Heart right ventricle (tissue), 16 donors: Measurements from ENCODE around the gene IGF1. TPM values are rescaled to one million over a fixed set of nuclear protein-coding genes. Genes with fewer than 3 reads are reported as not detected.

Experiments
- ATAC-seq, 8 donors: fragments of 200-7000 bp; cut with Tn5 transposase; one replicate each; pipeline ENCODE4 v1.9.1; 2020; ENCODE audit warnings: mild to moderate bottlenecking in 8 of 8, moderate library complexity in 8 of 8, moderate number of reproducible peaks in 1 of 8
- DNase-seq, 2 donors: peaks; one replicate each; pipeline ENCODE4 v3.0.0-alpha.2; 2020
- H3K27ac ChIP-seq, 10 donors: fragments of 200-600 bp; sonication (generic) in 2 of 10; one replicate each; pipeline versions ENCODE4 v1.5.0 to v1.8.0; 2020 to 2022; ENCODE audit warnings: mild to moderate bottlenecking in 3 of 10
- H3K27me3 ChIP-seq, 7 donors: fragments of 200-600 bp; one replicate each; pipeline ENCODE4 v1.8.0; 2021 to 2022; ENCODE audit warnings: mild to moderate bottlenecking in 2 of 7
- H3K36me3 ChIP-seq, 9 donors: fragments of 200-600 bp; sonication (generic) in 1 of 9; one replicate each; pipeline versions ENCODE4 v1.5.0 to v1.8.0; 2020 to 2022; ENCODE audit warnings: mild to moderate bottlenecking in 2 of 9
- H3K4me1 ChIP-seq, 9 donors: fragments of 200-600 bp; sonication (generic) in 1 of 9; one replicate each; pipeline versions ENCODE4 v1.5.0 to v1.8.0; 2020 to 2022; ENCODE audit warnings: mild to moderate bottlenecking in 4 of 9
- H3K4me3 ChIP-seq, 10 donors: fragments of 200-600 bp; sonication (generic) in 2 of 10; one replicate each; pipeline versions ENCODE4 v1.5.0 to v1.8.0; 2020 to 2022; ENCODE audit warnings: mild to moderate bottlenecking in 7 of 10, moderate library complexity in 2 of 10
- H3K9me3 ChIP-seq, 11 donors: fragments of 200-600 bp in 10 of 11; sonication (generic) in 2 of 11; one replicate each; pipeline versions ENCODE4 v1.5.0 to v1.8.0; 2013 to 2022; ENCODE audit warnings: mild to moderate bottlenecking in 2 of 11, control low read depth in 1 of 11, moderate library complexity in 1 of 11
- CTCF ChIP-seq, 9 donors: fragments of 200-600 bp; sonication (generic) in 2 of 9; IDR thresholded peaks; one replicate each; pipeline versions ENCODE4 v1.5.0 to v1.8.0; 2021 to 2022; ENCODE audit warnings: antibody characterized with exemption in 9 of 9, mild to moderate bottlenecking in 5 of 9, moderate library complexity in 1 of 9
- WGBS, 2 donors: extraction: QIAGEN DNeasy Blood & Tissue Kit; methylation state at CpG; one replicate each; pipeline ENCODE4 v1.1.7; 2013; ENCODE audit warnings: inconsistent platforms in 1 of 2; 5-methylcytosine and 5-hydroxymethylcytosine counted together
- intact Hi-C, 10 donors: fragments of 100-400 bp; cut with DNase I; formaldehyde crosslinking; loops; one replicate each; pipeline versions ENCODE4 v1.11.1 to v1.14.2; 2022
- polyA plus RNA-seq, 2 donors: library from polyadenylated mRNA; stranded (reverse); fragments of 200-250 nt; gene quantifications; one replicate each; pipeline ENCODE4 v1.2.3, GENCODE V29; 2013
- total RNA-seq, 10 donors: library from RNA; stranded (reverse); fragmentation: NEBNext Ultra II Directional in 3 of 10; extraction: Animal tissue kit (Norgen Biotek cat#: 25700) in 3 of 10; gene quantifications; one replicate each; pipeline versions ENCODE4 v1.2.1 to v1.2.4, GENCODE V29; 2021 to 2023
- donor health status: Arrhythmogenic right ventricular cardiomyopathy.
- donor health status: ischemic (EF 13 %, LVEDD 7.1; RV severe dilation, severe dysfunction).
- donor health status: healthy with polysubstance abuse.
- donor health status: DM: no; HTN: yes; CAD: no.
- donor health status: DM: no; HTN: no; CAD: no.
- donor health status: ischemic (EF 25% LVEDD 6.9; RV normal size, moderate dysfunction).
- donor health status: ischemic (EF 25% LVEDD 5.7; RV mildly dilated, moderate dysfunction).
- donor health status: healthy.
- donor health status: DM: yes; HTN: yes; CAD: no.
- donor health status: Ischemic cardiomyopathy.
- donor health status: ischemic (EF 35%, LVEDD 5.7; RV mildly dilated, moderate dysfunction).
- donor health status: nonischemic (EF 11% LVEDD 7.7; RV severe dilation, severe dysfunction).
- donor health status: DM: yes; HTN: yes; CAD: no.
- donor health status: PGD.
- donor health status: ischemic (EF 29% LVEDD 5.4; RV normal size, mild dysfunction).
- donor health status: nonischemic (EF 23%, LVEDD 6.1; RV moderate dilation, normal function).

The IGF1 gene
- total and polyA plus RNA-seq, 12 donors: 6.3 to 32.3 (median 8.9) TPM

GRCh38 chr12:102425109-102426039, 55.0 kb downstream of the IGF1 start:
- no peak for DNase-seq
- peaks cover 0 to 17% (median 9%) of the 10 kb centered on the region in 9 donors for H3K4me1 ChIP-seq
- H3K9me3 ChIP-seq: no peaks in the 10 kb centered on the region
- intact Hi-C loops: no loop called here
- H3K27me3 ChIP-seq: no peaks in the 10 kb centered on the region
- 56 to 59% methylated on average over 5 of the region's 5 CpGs for WGBS, 2 donors
- peak overlapping the region in 5 of 10 donors; percentile 18 to 58 (median 23) for H3K27ac ChIP-seq
- H3K4me3 ChIP-seq: no peak overlapping the region
- peak in 2 of 8 donors; percentile 25 to 51 for ATAC-seq
- no peaks in the 10 kb centered on the region for H3K36me3 ChIP-seq
- no peak for TF ChIP-seq CTCF (IDR thresholded peaks at IDR 0.05)

GRCh38 chr12:102423462-102423861, 56.9 kb downstream of the IGF1 start:
- 71 to 72% methylated on average over 3 of the region's 3 CpGs for WGBS, 2 donors
- H3K4me3 ChIP-seq: no peak overlapping the region
- intact Hi-C loops: no loop called here
- no peak for TF ChIP-seq CTCF (IDR thresholded peaks at IDR 0.05)
- H3K9me3 ChIP-seq: no peaks in the 10 kb centered on the region
- DNase-seq (no peak), ATAC-seq (no peak)
- peaks cover 0 to 17% (median 9%) of the 10 kb centered on the region in 9 donors for H3K4me1 ChIP-seq
- H3K27me3 ChIP-seq: no peaks in the 10 kb centered on the region
- no peak overlapping the region for H3K27ac ChIP-seq
- H3K36me3 ChIP-seq: peaks cover 0 to 8% (median 0%) of the 10 kb centered on the region in 9 donors

- intact Hi-C loops: no loop called here
- H3K4me1 ChIP-seq: peaks cover 0 to 7% (median 3%) of the 10 kb centered on the region in 9 donors
- no peaks in the 10 kb centered on the region for H3K27me3 ChIP-seq
- WGBS, 2 donors: 67 to 68% methylated on average over 5 of the region's 5 CpGs
- no peak overlapping the region for H3K4me3 ChIP-seq
- peaks cover 0 to 18% (median 0%) of the 10 kb centered on the region in 9 donors for H3K36me3 ChIP-seq
- no peak for ATAC-seq
- no peak for DNase-seq
- no peaks in the 10 kb centered on the region for H3K9me3 ChIP-seq
- no peak overlapping the region for H3K27ac ChIP-seq
- TF ChIP-seq CTCF (IDR thresholded peaks at IDR 0.05): no peak
These were observed 58.4 kb downstream of the IGF1 start for GRCh38 chr12:102421802-102422583.

- H3K27me3 ChIP-seq: no peaks in the 10 kb centered on the region
- ATAC-seq (peak in 1 of 8 donors; percentile 12), DNase-seq (no peak)
- H3K9me3 ChIP-seq: no peaks in the 10 kb centered on the region
- intact Hi-C loops: no loop called here
- TF ChIP-seq CTCF (IDR thresholded peaks at IDR 0.05): no peak
- H3K27ac ChIP-seq: no peak overlapping the region
- no peaks in the 10 kb centered on the region for H3K4me1 ChIP-seq
- 84 to 88% methylated on average over 11 of the region's 11 CpGs for WGBS, 2 donors
- peaks cover 0 to 26% (median 0%) of the 10 kb centered on the region in 9 donors for H3K36me3 ChIP-seq
- no peak overlapping the region for H3K4me3 ChIP-seq
These were observed 61.1 kb downstream of the IGF1 start for GRCh38 chr12:102419094-102419764.
